ENCODE measurements around the gene INPP4A.

DNA sequence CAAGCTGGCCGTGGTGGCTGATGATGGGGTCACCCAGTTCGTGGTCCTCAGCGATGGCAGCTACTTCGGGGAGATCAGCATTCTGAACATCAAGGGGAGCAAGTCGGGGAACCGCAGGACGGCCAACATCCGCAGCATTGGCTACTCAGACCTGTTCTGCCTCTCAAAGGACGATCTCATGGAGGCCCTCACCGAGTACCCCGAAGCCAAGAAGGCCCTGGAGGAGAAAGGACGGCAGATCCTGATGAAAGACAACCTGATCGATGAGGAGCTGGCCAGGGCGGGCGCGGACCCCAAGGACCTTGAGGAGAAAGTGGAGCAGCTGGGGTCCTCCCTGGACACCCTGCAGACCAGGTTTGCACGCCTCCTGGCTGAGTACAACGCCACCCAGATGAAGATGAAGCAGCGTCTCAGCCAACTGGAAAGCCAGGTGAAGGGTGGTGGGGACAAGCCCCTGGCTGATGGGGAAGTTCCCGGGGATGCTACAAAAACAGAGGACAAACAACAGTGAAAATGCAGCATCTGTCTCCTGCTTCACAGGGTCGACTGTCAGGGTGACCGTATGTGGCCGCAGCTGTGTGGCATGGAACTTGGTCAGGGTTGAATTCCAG, 47.8 kb upstream of the INPP4A start:
- TF ChIP-seq, protein P1, sequence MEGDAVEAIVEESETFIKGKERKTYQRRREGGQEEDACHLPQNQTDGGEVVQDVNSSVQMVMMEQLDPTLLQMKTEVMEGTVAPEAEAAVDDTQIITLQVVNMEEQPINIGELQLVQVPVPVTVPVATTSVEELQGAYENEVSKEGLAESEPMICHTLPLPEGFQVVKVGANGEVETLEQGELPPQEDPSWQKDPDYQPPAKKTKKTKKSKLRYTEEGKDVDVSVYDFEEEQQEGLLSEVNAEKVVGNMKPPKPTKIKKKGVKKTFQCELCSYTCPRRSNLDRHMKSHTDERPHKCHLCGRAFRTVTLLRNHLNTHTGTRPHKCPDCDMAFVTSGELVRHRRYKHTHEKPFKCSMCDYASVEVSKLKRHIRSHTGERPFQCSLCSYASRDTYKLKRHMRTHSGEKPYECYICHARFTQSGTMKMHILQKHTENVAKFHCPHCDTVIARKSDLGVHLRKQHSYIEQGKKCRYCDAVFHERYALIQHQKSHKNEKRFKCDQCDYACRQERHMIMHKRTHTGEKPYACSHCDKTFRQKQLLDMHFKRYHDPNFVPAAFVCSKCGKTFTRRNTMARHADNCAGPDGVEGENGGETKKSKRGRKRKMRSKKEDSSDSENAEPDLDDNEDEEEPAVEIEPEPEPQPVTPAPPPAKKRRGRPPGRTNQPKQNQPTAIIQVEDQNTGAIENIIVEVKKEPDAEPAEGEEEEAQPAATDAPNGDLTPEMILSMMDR (IDR thresholded peaks at IDR 0.05; ENCODE audit: low read depth, low read length): no peak
- TF ChIP-seq EZH2phosphoT487 (IDR thresholded peaks at IDR 0.05; ENCODE audit: low read depth): no peak

All from OCI-LY3 (cell line).